D721Med (cell line): ENCODE results near the gene CANT1.
A peak's percentile ranks its signal among the peaks of the same experiment; 100 is the strongest.

Experiments
- DNase-seq: peaks from one replicate; pipeline ENCODE4 v3.0.0; 2011; ENCODE audit warnings: low spot score; ENCODE audit not compliant: insufficient read length
- FAIRE-seq: peaks from 2 replicates; lab custom pipeline; 2011; peaks lifted over from hg19 to GRCh38; lab: Jason Lieb, UNC
- CTCF ChIP-seq: IDR thresholded peaks from 2 replicates; pipeline ENCODE4 v1.5.1; 2012; ENCODE audit warnings: mild to moderate bottlenecking, control low read depth; ENCODE audit not compliant: insufficient read depth; ENCODE audit errors: missing control alignments

The CANT1 gene

GRCh38 chr17:78970834-78971755, 38.5 kb downstream of the CANT1 start:
- peak; percentile 92 for DNase-seq
- TF ChIP-seq CTCF, result peak; percentile 95
- no peak for FAIRE-seq

GRCh38 chr17:78969865-78970264, 39.7 kb downstream of the CANT1 start:
- DNase-seq (no peak), FAIRE-seq (no peak)
- TF ChIP-seq CTCF, result no peak

GRCh38 chr17:78967782-78968362, 41.7 kb downstream of the CANT1 start:
- FAIRE-seq (no peak), DNase-seq (no peak)
- no peak for TF ChIP-seq CTCF

- no peak for FAIRE-seq
- TF ChIP-seq CTCF, result no peak
- no peak for DNase-seq
Measured at GRCh38 chr17:78966910-78967600, 42.5 kb downstream of the CANT1 start.

GRCh38 chr17:78966123-78966813, 43.3 kb downstream of the CANT1 start:
- TF ChIP-seq CTCF, result no peak

GRCh38 chr17:78965491-78965924, 44.1 kb downstream of the CANT1 start:
- DNase-seq (no peak), FAIRE-seq (no peak)
- no peak for TF ChIP-seq CTCF

More at GRCh38 chr17:78966123-78966813, 43.3 kb downstream of the CANT1 start:
- DNase-seq (no peak), FAIRE-seq (no peak)
